H1 (cell line): ENCODE results near the gene APOM. TPM values are rescaled to one million over a fixed set of nuclear protein-coding genes. Genes with fewer than 3 reads are reported as not detected.

Experiments
- CTCF ChIA-PET: fragments of 300-600 bp; sonication (Branson Sonifier 250); formaldehyde crosslinking; loops from one replicate; lab custom pipeline; 2021; ENCODE audit not compliant: partially characterized antibody; lab: Charles Lee
- POLR2A ChIA-PET: fragments of 300-600 bp; sonication (Branson Sonifier 250); formaldehyde crosslinking; loops from one replicate; lab custom pipeline; 2021; ENCODE audit warnings: inconsistent platforms; ENCODE audit not compliant: partially characterized antibody; lab: Charles Lee
- DNase-seq, 2 experiments: peaks; one replicate each; pipeline versions ENCODE4 v3.0.0 to v3.0.0-alpha.2; 2010 to 2022; ENCODE audit warnings: low spot score in 2 of 2, low read depth in 1 of 2, mixed read lengths in 1 of 2
- FAIRE-seq: peaks from 2 replicates; lab custom pipeline; 2011; peaks lifted over from hg19 to GRCh38; lab: Jason Lieb, UNC
- H2AFZ ChIP-seq: 2 replicates; pipeline ENCODE4 v1.8.1; 2012; ENCODE audit warnings: low read length, inconsistent platforms
- H2AK5ac ChIP-seq: 2 replicates; pipeline ENCODE4 v1.6.1; 2013; ENCODE audit warnings: low read depth, low read length
- H2BK120ac ChIP-seq: replicated peaks from 2 replicates; pipeline ENCODE3; 2013; ENCODE audit warnings: low read depth, low read length, inconsistent platforms
- H2BK12ac ChIP-seq: 2 replicates; pipeline ENCODE4 v1.6.1; 2013; ENCODE audit warnings: low read depth, low read length
- H2BK15ac ChIP-seq: 2 replicates; pipeline ENCODE4 v1.6.1; 2013; ENCODE audit warnings: low read length
- H2BK20ac ChIP-seq: 2 replicates; pipeline ENCODE4 v1.6.1; 2013; ENCODE audit warnings: low read length
- H2BK5ac ChIP-seq: 2 replicates; pipeline ENCODE4 v1.6.1; 2013; ENCODE audit warnings: low read depth, low read length
- H3K14ac ChIP-seq: 2 replicates; pipeline ENCODE4 v1.6.1; 2013; ENCODE audit warnings: inconsistent platforms; ENCODE audit not compliant: insufficient read length
- H3K18ac ChIP-seq: 2 replicates; pipeline ENCODE4 v1.6.1; 2013; ENCODE audit warnings: low read length; ENCODE audit errors: extremely low read depth
- H3K23ac ChIP-seq: 2 replicates; pipeline ENCODE4 v1.6.1; 2013; ENCODE audit warnings: inconsistent platforms; ENCODE audit not compliant: insufficient read length
- H3K23me2 ChIP-seq: 2 replicates; pipeline ENCODE4 v1.6.1; 2013; ENCODE audit warnings: low read depth, low read length
- H3K27ac ChIP-seq: 2 replicates; pipeline ENCODE4 v1.6.1; 2011; ENCODE audit warnings: low read depth, low read length, inconsistent platforms
- H3K27me3 ChIP-seq, 4 experiments: replicated peaks in 1 of 4; 1 replicate in 1 of 4; 2 replicates in 3 of 4; pipeline versions ENCODE4 v1.6.1 to v1.8.1; 2011 to 2013; ENCODE audit warnings: low read length in 3 of 4, mild to moderate bottlenecking in 3 of 4, inconsistent platforms in 2 of 4, mixed read lengths in 2 of 4, moderate library complexity in 1 of 4; ENCODE audit not compliant: control insufficient read depth in 3 of 4, insufficient read depth in 3 of 4; ENCODE audit errors: extremely low read depth in 1 of 4
- H3K36me3 ChIP-seq, 4 experiments: 2 replicates each; pipeline versions ENCODE4 v1.6.1 to v1.8.1; 2011 to 2013; ENCODE audit warnings: mild to moderate bottlenecking in 4 of 4, low read length in 3 of 4, moderate library complexity in 2 of 4, control low read depth in 1 of 4, inconsistent platforms in 1 of 4; ENCODE audit not compliant: insufficient read depth in 4 of 4, control insufficient read depth in 2 of 4
- H3K4ac ChIP-seq: replicated peaks from 2 replicates; pipeline ENCODE3; 2013; ENCODE audit warnings: low read length, low read depth, mixed read lengths, inconsistent platforms; ENCODE audit not compliant: insufficient read length
- H3K4me1 ChIP-seq, 4 experiments: replicated peaks in 1 of 4; 1 replicate in 1 of 4; 2 replicates in 3 of 4; pipeline versions ENCODE4 v1.6.1 to v1.8.1; 2011 to 2013; ENCODE audit warnings: low read length in 3 of 4, inconsistent platforms in 2 of 4, mixed read lengths in 1 of 4; ENCODE audit not compliant: insufficient read depth in 4 of 4, control insufficient read depth in 3 of 4
- H3K4me2 ChIP-seq, 2 experiments: 2 replicates each; pipeline versions ENCODE4 v1.6.1 to v1.8.1; 2011 to 2013; ENCODE audit warnings: low read depth in 2 of 2, low read length in 2 of 2, control low read depth in 1 of 2, inconsistent platforms in 1 of 2, mild to moderate bottlenecking in 1 of 2; ENCODE audit not compliant: insufficient read depth in 1 of 2
- H3K4me3 ChIP-seq, 4 experiments: fragments of 200-600, 300-600 bp in 1 of 4; sonication (generic), shearing (Covaris generic), sonication (Bioruptor Twin) in 1 of 4; 2 replicates each; pipeline versions ENCODE4 v1.5.1 to v1.8.1; 2011 to 2016; ENCODE audit warnings: low read length in 4 of 4, low read depth in 3 of 4, control low read depth in 2 of 4, inconsistent platforms in 2 of 4, mild to moderate bottlenecking in 2 of 4, mixed read lengths in 1 of 4, moderate library complexity in 1 of 4; ENCODE audit not compliant: insufficient read depth in 2 of 4; ENCODE audit errors: extremely low read depth in 1 of 4
- H3K56ac ChIP-seq: replicated peaks from 2 replicates; pipeline ENCODE3; 2013; ENCODE audit warnings: low read depth, mild to moderate bottlenecking, mixed read lengths, low read length, inconsistent platforms; ENCODE audit not compliant: insufficient read length
- H3K79me1 ChIP-seq: 2 replicates; pipeline ENCODE4 v1.6.1; 2013; ENCODE audit warnings: low read depth, low read length, control low read depth
- H3K79me2 ChIP-seq, 2 experiments: 2 replicates each; pipeline versions ENCODE4 v1.6.1 to v1.8.1; 2012 to 2013; ENCODE audit warnings: low read length in 2 of 2, mild to moderate bottlenecking in 2 of 2, inconsistent platforms in 1 of 2; ENCODE audit not compliant: insufficient read depth in 2 of 2, control insufficient read depth in 1 of 2
- H3K9ac ChIP-seq, 4 experiments: replicated peaks in 1 of 4; 1 replicate in 1 of 4; 2 replicates in 3 of 4; pipeline versions ENCODE4 v1.6.1 to v1.8.1; 2011 to 2013; ENCODE audit warnings: low read depth in 3 of 4, low read length in 3 of 4, control low read depth in 2 of 4, mild to moderate bottlenecking in 2 of 4, moderate library complexity in 2 of 4, inconsistent platforms in 1 of 4; ENCODE audit errors: extremely low read depth in 1 of 4
- H3K9me3 ChIP-seq, 2 experiments: 2 replicates each; pipeline versions ENCODE4 v1.6.1 to v1.8.1; 2012 to 2013; ENCODE audit warnings: mild to moderate bottlenecking in 2 of 2, moderate library complexity in 2 of 2, control low read depth in 1 of 2, inconsistent platforms in 1 of 2, low read depth in 1 of 2, low read length in 1 of 2, mixed read lengths in 1 of 2; ENCODE audit not compliant: insufficient read depth in 2 of 2
- H4K20me1 ChIP-seq, 2 experiments: replicated peaks in 1 of 2; 2 replicates each; pipeline versions ENCODE3 to v1.8.1; 2011 to 2013; ENCODE audit warnings: inconsistent platforms in 2 of 2, low read length in 2 of 2, mild to moderate bottlenecking in 1 of 2; ENCODE audit not compliant: insufficient read depth in 2 of 2, control insufficient read depth in 1 of 2
- H4K5ac ChIP-seq: 2 replicates; pipeline ENCODE4 v1.6.1; 2013; ENCODE audit warnings: low read length, low read depth, mixed read lengths, inconsistent platforms; ENCODE audit not compliant: insufficient read length
- H4K8ac ChIP-seq: 2 replicates; pipeline ENCODE4 v1.8.0; 2013; ENCODE audit warnings: mild to moderate bottlenecking, moderate library complexity, low read length, inconsistent platforms; ENCODE audit not compliant: insufficient read depth; ENCODE audit errors: extremely low read depth
- H4K91ac ChIP-seq: replicated peaks from 2 replicates; pipeline ENCODE3; 2013; ENCODE audit warnings: low read length, mixed read lengths, inconsistent platforms; ENCODE audit not compliant: insufficient read length
- FOSL1 ChIP-seq: IDR thresholded peaks from 2 replicates; pipeline ENCODE4 v1.6.1; 2011; ENCODE audit warnings: mild to moderate bottlenecking, low read depth, low read length, moderate library complexity; ENCODE audit not compliant: insufficient read depth
- RNF2 ChIP-seq: fragments of 200-900, 300-1000 bp; sonication (generic); IDR thresholded peaks from 2 replicates; pipeline ENCODE4 v1.7.1; 2016; ENCODE audit warnings: borderline replicate concordance, low read depth, mild to moderate bottlenecking, antibody characterized with exemption, low read length; ENCODE audit not compliant: poor library complexity, severe bottlenecking; ENCODE audit errors: missing control alignments
- SUZ12 ChIP-seq: fragments of 200-600 bp; sonication (generic); IDR thresholded peaks from 2 replicates; pipeline ENCODE4 v1.6.1; 2012; ENCODE audit warnings: mild to moderate bottlenecking, inconsistent platforms, low read length, moderate library complexity, mixed read lengths
- WGBS, 2 experiments: shearing (Covaris generic) in 1 of 2; methylation state at CpG; one replicate each; pipeline versions ENCODE4 v1.1.6 to v1.1.7; 2013 to 2015; ENCODE audit warnings: low lambda C conversion rate in 2 of 2, mixed read lengths in 2 of 2, inconsistent platforms in 1 of 2, low coverage in 1 of 2, missing lambda C conversion rate in 1 of 2; ENCODE audit not compliant: insufficient replicate concordance in 2 of 2, insufficient coverage in 1 of 2, insufficient read length in 1 of 2; ENCODE audit errors: extremely low coverage in 1 of 2, missing lambda C conversion rate in 1 of 2; 5-methylcytosine and 5-hydroxymethylcytosine counted together
- polyA plus RNA-seq, 7 experiments: library from polyadenylated mRNA; depleted of rRNA in 3 of 7; stranded (reverse) in 5 of 7; unstranded in 2 of 7; fragments of >200 nt in 5 of 7; fragments of 200-250 nt in 2 of 7; gene quantifications; 1 replicate in 5 of 7; 2 replicates in 1 of 7; 4 replicates in 1 of 7; pipeline versions ENCODE4 v1.2.1 to v1.2.3, GENCODE V29; 2011 to 2013; ENCODE audit warnings: missing spikeins in 2 of 7, mixed read lengths in 2 of 7
- total RNA-seq: library from RNA; stranded (reverse); fragmentation: NEBNext Ultra II Directional; extraction: Animal tissue kit (Norgen Biotek cat#: 25700); gene quantifications from 2 replicates; pipeline ENCODE4 v1.2.1, GENCODE V29; 2021

APOM gene
- total and polyA plus RNA-seq, 2 of the 8 experiments (the other 6 are each of a cell fraction or from before 2014, with no cell fraction given), result 3.4 to 12.0 TPM

GRCh38 chr6:31706599-31706998 lies 50.9 kb downstream of the APOM start, which contains the start of gene LY6G6F:
LY6G6F (plus strand) TSS chr6:31706866; CDS start chr6:31706907, 41 bp downstream.
- H3K14ac ChIP-seq, result no peak within 1 kb of the TSS
- H2BK20ac ChIP-seq, result no peak within 1 kb of the TSS
- no peak within 1 kb of the TSS for H3K4me3 ChIP-seq
- peaks cover 11% of the 10 kb centered on the region; the same call in 1 of the 2 replicates for H3K23me2 ChIP-seq
- peaks cover 2 to 8% (median 3%) of the 10 kb centered on the region in 4 experiments; a peak in 5 of 7 replicates for H3K4me1 ChIP-seq
- H2AFZ ChIP-seq, result no peak within 1 kb of the TSS
- WGBS, 2 experiments, result 77% methylated on average over 3 of the region's 3 CpGs; no CpG with 5 or more reads in 1 of the 2 experiments
- no peak within 1 kb of the TSS for H4K5ac ChIP-seq
- H4K91ac ChIP-seq, result no peak within 1 kb of the TSS
- H2BK15ac ChIP-seq, result no peak within 1 kb of the TSS
- H4K20me1 ChIP-seq, result no peaks in the 10 kb centered on the region
- H2BK12ac ChIP-seq, result no peak within 1 kb of the TSS
- H3K36me3 ChIP-seq, result no peaks in the 10 kb centered on the region
- no peak within 1 kb of the TSS for H2BK120ac ChIP-seq
- no peaks in the 10 kb centered on the region for H3K27me3 ChIP-seq
- H3K79me2 ChIP-seq, result peaks cover 0 to 7% of the 10 kb centered on the region in 2 experiments; a peak in 2 of 4 replicates
- H3K4ac ChIP-seq, result no peak within 1 kb of the TSS
- H4K8ac ChIP-seq, result peak within 1 kb of the TSS; percentile 82; the same call in 1 of the 2 replicates
- no peak within 1 kb of the TSS for H3K56ac ChIP-seq
- no peak within 1 kb of the TSS for H2BK5ac ChIP-seq
- no peak within 1 kb of the TSS for H3K9ac ChIP-seq
- FAIRE-seq, result no peak
- H3K23ac ChIP-seq, result no peak within 1 kb of the TSS
- no peak within 1 kb of the TSS for H2AK5ac ChIP-seq
- CTCF ChIA-PET, result interaction anchor here (0.7 to 1.6 kb wide), 5 partner anchors 9 to 63 kb away, joined by 3 to 6 read pairs (median 3); partner anchors contain the start of gene LY6G6D
- H3K9me3 ChIP-seq, result no peaks in the 10 kb centered on the region
- DNase-seq, result no peak
- no peak within 1 kb of the TSS for H3K27ac ChIP-seq
- POLR2A ChIA-PET, result interaction anchor here (0.9 to 1.1 kb wide), 3 partner anchors 33 to 108 kb away, joined by 3 to 5 read pairs (median 3); partner anchors contain the start of gene MSH5
- TF ChIP-seq FOSL1, result no peak
- no peak for TF ChIP-seq SUZ12
- no peak for TF ChIP-seq RNF2
- no peak within 1 kb of the TSS for H3K18ac ChIP-seq
- H3K79me1 ChIP-seq, result peaks cover 4% of the 10 kb centered on the region; the same call in 1 of the 2 replicates
- no peak within 1 kb of the TSS for H3K4me2 ChIP-seq
